ENCODE measurements around the gene SRR.

SRR gene

GRCh38 chr17:2363318-2363717 lies 59.6 kb downstream of the SRR start:
- Histone ChIP-seq H2AFZ (ENCODE audit: low read length) (no peak overlapping the region), H3K4me2 (ENCODE audit: low read depth, low read length) (no peak overlapping the region), H3K9ac (ENCODE audit: low read length) (no peak overlapping the region), H3F3A (ENCODE audit: insufficient read depth, low read length) (no peaks in the 10 kb centered on the region), H3K4me1 (ENCODE audit: low read length) (no peaks in the 10 kb centered on the region), H3K9me2 (replicated peaks; ENCODE audit: insufficient read depth, low read length) (no peaks in the 10 kb centered on the region), H3K4me3 (ENCODE audit: low read length) (no peak overlapping the region), H3K27me3 (replicated peaks; ENCODE audit: insufficient read depth, low read length) (no peaks in the 10 kb centered on the region), H3K36me3 (replicated peaks; ENCODE audit: insufficient read depth, low read length) (no peaks in the 10 kb centered on the region), H3K27ac (ENCODE audit: low read length) (no peak overlapping the region), H3K9me3 (replicated peaks; ENCODE audit: insufficient read depth, low read length) (no peaks in the 10 kb centered on the region), H4K20me1 (ENCODE audit: insufficient read depth, low read length) (no peaks in the 10 kb centered on the region), H3K79me2 (ENCODE audit: low read length) (no peaks in the 10 kb centered on the region)
- no peak for DNase-seq
- TF ChIP-seq, protein P1, sequence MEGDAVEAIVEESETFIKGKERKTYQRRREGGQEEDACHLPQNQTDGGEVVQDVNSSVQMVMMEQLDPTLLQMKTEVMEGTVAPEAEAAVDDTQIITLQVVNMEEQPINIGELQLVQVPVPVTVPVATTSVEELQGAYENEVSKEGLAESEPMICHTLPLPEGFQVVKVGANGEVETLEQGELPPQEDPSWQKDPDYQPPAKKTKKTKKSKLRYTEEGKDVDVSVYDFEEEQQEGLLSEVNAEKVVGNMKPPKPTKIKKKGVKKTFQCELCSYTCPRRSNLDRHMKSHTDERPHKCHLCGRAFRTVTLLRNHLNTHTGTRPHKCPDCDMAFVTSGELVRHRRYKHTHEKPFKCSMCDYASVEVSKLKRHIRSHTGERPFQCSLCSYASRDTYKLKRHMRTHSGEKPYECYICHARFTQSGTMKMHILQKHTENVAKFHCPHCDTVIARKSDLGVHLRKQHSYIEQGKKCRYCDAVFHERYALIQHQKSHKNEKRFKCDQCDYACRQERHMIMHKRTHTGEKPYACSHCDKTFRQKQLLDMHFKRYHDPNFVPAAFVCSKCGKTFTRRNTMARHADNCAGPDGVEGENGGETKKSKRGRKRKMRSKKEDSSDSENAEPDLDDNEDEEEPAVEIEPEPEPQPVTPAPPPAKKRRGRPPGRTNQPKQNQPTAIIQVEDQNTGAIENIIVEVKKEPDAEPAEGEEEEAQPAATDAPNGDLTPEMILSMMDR (IDR thresholded peaks at IDR 0.05; ENCODE audit: low read length), result no peak
- TF ChIP-seq EZH2 (optimal IDR thresholded peaks at IDR 0.05; ENCODE audit: low read depth, low read length), result no peak
- no peak for TF ChIP-seq EZH2phosphoT487 (IDR thresholded peaks at IDR 0.05; ENCODE audit: low read length)

GRCh38 chr17:2363851-2364762 lies 60.4 kb downstream of the SRR start:
- no peaks in the 10 kb centered on the region for H4K20me1 ChIP-seq (ENCODE audit: insufficient read depth, low read length)

GRCh38 chr17:2364763-2365116 lies 61.0 kb downstream of the SRR start:
- Histone ChIP-seq H3K9me3 (replicated peaks; ENCODE audit: insufficient read depth, low read length) (no peaks in the 10 kb centered on the region), H3K4me3 (ENCODE audit: low read length) (no peak overlapping the region), H3K9me2 (replicated peaks; ENCODE audit: insufficient read depth, low read length) (no peaks in the 10 kb centered on the region), H3K4me1 (ENCODE audit: low read length) (no peaks in the 10 kb centered on the region), H3K4me2 (ENCODE audit: low read depth, low read length) (no peak overlapping the region), H3K27me3 (replicated peaks; ENCODE audit: insufficient read depth, low read length) (no peaks in the 10 kb centered on the region), H3K36me3 (replicated peaks; ENCODE audit: insufficient read depth, low read length) (no peaks in the 10 kb centered on the region), H4K20me1 (ENCODE audit: insufficient read depth, low read length) (no peaks in the 10 kb centered on the region), H3K9ac (ENCODE audit: low read length) (no peak overlapping the region), H3F3A (ENCODE audit: insufficient read depth, low read length) (no peaks in the 10 kb centered on the region), H3K27ac (ENCODE audit: low read length) (no peak overlapping the region), H2AFZ (ENCODE audit: low read length) (no peak overlapping the region), H3K79me2 (ENCODE audit: low read length) (no peaks in the 10 kb centered on the region)
- no peak for DNase-seq
- TF ChIP-seq, protein P1 (IDR thresholded peaks at IDR 0.05; ENCODE audit: low read length), result no peak
- TF ChIP-seq EZH2phosphoT487 (IDR thresholded peaks at IDR 0.05; ENCODE audit: low read length) (no peak), EZH2 (optimal IDR thresholded peaks at IDR 0.05; ENCODE audit: low read depth, low read length) (no peak)

More at GRCh38 chr17:2363851-2364762, 60.4 kb downstream of the SRR start:
- H3F3A ChIP-seq (ENCODE audit: insufficient read depth, low read length), result no peaks in the 10 kb centered on the region
- no peak for DNase-seq
- H3K4me2 ChIP-seq (ENCODE audit: low read depth, low read length), result no peak overlapping the region
- H2AFZ ChIP-seq (ENCODE audit: low read length), result no peak overlapping the region
- no peaks in the 10 kb centered on the region for H3K27me3 ChIP-seq (replicated peaks; ENCODE audit: insufficient read depth, low read length)
- TF ChIP-seq, protein P1 (IDR thresholded peaks at IDR 0.05; ENCODE audit: low read length), result no peak
- TF ChIP-seq EZH2 (optimal IDR thresholded peaks at IDR 0.05; ENCODE audit: low read depth, low read length) (no peak), EZH2phosphoT487 (IDR thresholded peaks at IDR 0.05; ENCODE audit: low read length) (no peak)
- H3K9ac ChIP-seq (ENCODE audit: low read length), result no peak overlapping the region
- H3K9me2 ChIP-seq (replicated peaks; ENCODE audit: insufficient read depth, low read length), result no peaks in the 10 kb centered on the region
- no peak overlapping the region for H3K4me3 ChIP-seq (ENCODE audit: low read length)
- no peaks in the 10 kb centered on the region for H3K4me1 ChIP-seq (ENCODE audit: low read length)
- H3K36me3 ChIP-seq (replicated peaks; ENCODE audit: insufficient read depth, low read length), result no peaks in the 10 kb centered on the region
- H3K9me3 ChIP-seq (replicated peaks; ENCODE audit: insufficient read depth, low read length), result no peaks in the 10 kb centered on the region
- H3K79me2 ChIP-seq (ENCODE audit: low read length), result no peaks in the 10 kb centered on the region
- H3K27ac ChIP-seq (ENCODE audit: low read length), result no peak overlapping the region

Data from MM.1S (cell line).